SK-N-SH (cell line): ENCODE results near the gene FAM162B. TPM values are rescaled to one million over a fixed set of nuclear protein-coding genes. Genes with fewer than 3 reads are reported as not detected.
A peak's percentile ranks its signal among the peaks of the same experiment; 100 is the strongest.

Source experiments
- CTCF ChIA-PET: fragments of 300-600, 350-600 bp; formaldehyde crosslinking; extraction: SDS; loops from one replicate; lab custom pipeline; 2021; lab: Yijun Ruan, JAX
- POLR2A ChIA-PET: fragments of 350-600 bp; sonication (Branson Sonifier 250); formaldehyde crosslinking; extraction: SDS; loops from one replicate; lab custom pipeline; 2020; ENCODE audit warnings: antibody characterized with exemption, inconsistent platforms; lab: Yijun Ruan, JAX
- DNase-seq: peaks from one replicate; pipeline ENCODE4 v3.0.0; 2012
- H2AFZ ChIP-seq: fragments of 200-600 bp; sonication (generic); 2 replicates; pipeline ENCODE4 v1.8.1; 2016; ENCODE audit warnings: antibody characterized with exemption, mild to moderate bottlenecking, low read depth
- H3F3A ChIP-seq: fragments of 200-600 bp; sonication (generic); replicated peaks from 2 replicates; pipeline ENCODE3; 2016; ENCODE audit warnings: antibody characterized with exemption, mild to moderate bottlenecking; ENCODE audit not compliant: insufficient read depth
- H3K27ac ChIP-seq, 2 experiments: fragments of 200-500 bp in 1 of 2; fragments of 200-600 bp in 1 of 2; sonication (Bioruptor generic) in 1 of 2; sonication (generic), shearing (Covaris generic) in 1 of 2; 2 replicates each; pipeline versions ENCODE4 v1.5.1 to v1.6.1; 2014 to 2016; ENCODE audit warnings: low read depth in 2 of 2, inconsistent platforms in 1 of 2, low read length in 1 of 2, mild to moderate bottlenecking in 1 of 2, mixed read lengths in 1 of 2
- H3K27me3 ChIP-seq: fragments of 200-600 bp; sonication (generic), shearing (Covaris generic); 2 replicates; pipeline ENCODE4 v1.6.1; 2016; ENCODE audit warnings: mixed run types; ENCODE audit not compliant: insufficient read depth
- H3K36me3 ChIP-seq, 2 experiments: fragments of 200-500 bp in 1 of 2; fragments of 200-600 bp in 1 of 2; sonication (Bioruptor generic) in 1 of 2; sonication (generic) in 1 of 2; replicated peaks in 1 of 2; 2 replicates each; pipeline versions ENCODE3 to v1.5.1; 2014 to 2016; ENCODE audit warnings: low read length in 1 of 2, mild to moderate bottlenecking in 1 of 2; ENCODE audit not compliant: insufficient read depth in 2 of 2, control insufficient read depth in 1 of 2
- H3K4me1 ChIP-seq, 2 experiments: fragments of 200-500 bp in 1 of 2; fragments of 200-600 bp in 1 of 2; sonication (Bioruptor generic) in 1 of 2; sonication (generic), shearing (Covaris generic) in 1 of 2; 2 replicates each; pipeline versions ENCODE4 v1.5.1 to v1.6.1; 2014 to 2016; ENCODE audit warnings: low read depth in 1 of 2, low read length in 1 of 2, mixed run types in 1 of 2; ENCODE audit not compliant: insufficient read depth in 2 of 2, control insufficient read depth in 1 of 2
- H3K4me2 ChIP-seq: fragments of 200-600 bp; sonication (generic), shearing (Covaris generic); 2 replicates; pipeline ENCODE4 v1.6.1; 2017; ENCODE audit warnings: mixed run types
- H3K4me3 ChIP-seq, 2 experiments: fragments of 200-500 bp in 1 of 2; fragments of 200-600 bp in 1 of 2; sonication (Bioruptor generic) in 1 of 2; sonication (generic), shearing (Covaris generic) in 1 of 2; 2 replicates each; pipeline versions ENCODE4 v1.5.1 to v1.8.1; 2014 to 2016; ENCODE audit warnings: low read depth in 2 of 2, inconsistent platforms in 1 of 2, low read length in 1 of 2, mild to moderate bottlenecking in 1 of 2, mixed read lengths in 1 of 2, moderate library complexity in 1 of 2
- H3K79me2 ChIP-seq: fragments of 200-600 bp; sonication (generic); 2 replicates; pipeline ENCODE4 v1.8.1; 2017; ENCODE audit warnings: mild to moderate bottlenecking; ENCODE audit not compliant: insufficient read depth
- H3K9ac ChIP-seq: fragments of 200-600 bp; sonication (generic); 2 replicates; pipeline ENCODE4 v1.6.1; 2017; ENCODE audit warnings: mixed run types
- H3K9me2 ChIP-seq: fragments of 200-600 bp; sonication (generic); 2 replicates; pipeline ENCODE4 v1.6.1; 2017; ENCODE audit warnings: mixed run types
- H3K9me3 ChIP-seq: fragments of 200-600 bp; sonication (generic); 2 replicates; pipeline ENCODE4 v1.6.1; 2017; ENCODE audit warnings: mixed run types, mild to moderate bottlenecking, moderate library complexity
- H4K20me1 ChIP-seq: fragments of 200-600 bp; sonication (generic); 2 replicates; pipeline ENCODE4 v1.6.1; 2017; ENCODE audit warnings: mild to moderate bottlenecking, mixed run types; ENCODE audit not compliant: insufficient read depth
- CHD2 ChIP-seq: fragments of 150-350 bp; IDR thresholded peaks from 2 replicates; pipeline ENCODE4 v1.6.1; 2018; ENCODE audit warnings: low read length; ENCODE audit not compliant: partially characterized antibody
- CTCF ChIP-seq: fragments of 200-600 bp; sonication (generic); IDR thresholded peaks from 2 replicates; pipeline ENCODE4 v1.6.1; 2017; ENCODE audit warnings: antibody characterized with exemption, mild to moderate bottlenecking, moderate library complexity
- ELF1 ChIP-seq: IDR thresholded peaks from 2 replicates; pipeline ENCODE4 v1.4.0; 2012
- EP300 ChIP-seq, 2 experiments: IDR thresholded peaks; 2 replicates each; pipeline versions ENCODE4 v1.4.0 to v1.6.1; 2012; ENCODE audit warnings: borderline replicate concordance in 1 of 2, low read depth in 1 of 2, low read length in 1 of 2
- EZH2phosphoT487 ChIP-seq: fragments of 200-600 bp; sonication (generic); IDR thresholded peaks from 2 replicates; pipeline ENCODE4 v1.6.1; 2017; ENCODE audit warnings: low read depth, mixed run types, mild to moderate bottlenecking, antibody characterized with exemption, moderate library complexity, borderline replicate concordance
- GATA2 ChIP-seq: sonication (generic); formaldehyde crosslinking; IDR thresholded peaks from 2 replicates; pipeline ENCODE4 v1.5.0; 2020; ENCODE audit warnings: mild to moderate bottlenecking, missing genetic modification reagents
- JUND ChIP-seq: IDR thresholded peaks from 2 replicates; pipeline ENCODE4 v1.4.0; 2012
- MEF2A ChIP-seq: IDR thresholded peaks from 2 replicates; pipeline ENCODE4 v1.4.0; 2012; ENCODE audit warnings: low read depth, borderline replicate concordance
- MXI1 ChIP-seq: IDR thresholded peaks from 2 replicates; pipeline ENCODE4 v1.6.1; 2012; ENCODE audit warnings: mild to moderate bottlenecking, low read depth, low read length, improper control_type of control experiment
- NRF1 ChIP-seq: IDR thresholded peaks from 2 replicates; pipeline ENCODE4 v1.6.1; 2012; ENCODE audit warnings: low read depth, mild to moderate bottlenecking, low read length
- RAD21 ChIP-seq: IDR thresholded peaks from 2 replicates; pipeline ENCODE4 v1.6.1; 2012; ENCODE audit warnings: mild to moderate bottlenecking, low read length
- RCOR1 ChIP-seq: fragments of 150-350 bp; IDR thresholded peaks from 2 replicates; pipeline ENCODE4 v1.6.1; 2017; ENCODE audit warnings: antibody characterized with exemption, low read length
- RXRA ChIP-seq: IDR thresholded peaks from 2 replicates; pipeline ENCODE4 v1.4.0; 2012; ENCODE audit warnings: low read depth, mild to moderate bottlenecking, borderline replicate concordance
- SMC3 ChIP-seq: IDR thresholded peaks from 2 replicates; pipeline ENCODE4 v1.6.1; 2012; ENCODE audit warnings: low read depth, low read length, improper control_type of control experiment
- TAF1 ChIP-seq: IDR thresholded peaks from 2 replicates; pipeline ENCODE4 v1.6.1; 2012; ENCODE audit warnings: low read depth, mild to moderate bottlenecking, low read length, moderate library complexity, borderline replicate concordance
- TCF12 ChIP-seq: IDR thresholded peaks from 2 replicates; pipeline ENCODE4 v1.4.0; 2012
- TEAD4 ChIP-seq: IDR thresholded peaks from 2 replicates; pipeline ENCODE4 v1.4.0; 2012; ENCODE audit warnings: mild to moderate bottlenecking, borderline replicate concordance; ENCODE audit not compliant: insufficient read depth
- USF2 ChIP-seq: fragments of 150-350 bp; IDR thresholded peaks from 2 replicates; pipeline ENCODE4 v1.6.1; 2017; ENCODE audit warnings: antibody characterized with exemption, low read length, low read depth, borderline replicate concordance
- WGBS: methylation state at CpG from one replicate; pipeline ENCODE4 v1.1.6; 2017; ENCODE audit warnings: low lambda C conversion rate; 5-methylcytosine and 5-hydroxymethylcytosine counted together
- polyA plus RNA-seq, 3 experiments: library from polyadenylated mRNA; depleted of rRNA; stranded (reverse); fragments of >200 nt; gene quantifications; 2 replicates each; pipeline ENCODE4 v1.2.3, GENCODE V29; 2012
- TF ChIP-seq, protein P1 (sequence below): IDR thresholded peaks from 2 replicates; pipeline ENCODE4 v1.6.1; 2012; ENCODE audit warnings: mild to moderate bottlenecking, low read depth, low read length, moderate library complexity

FAM162B gene
- polyA plus RNA-seq, 1 of the 3 experiments (the other 2 are of a cell fraction) = not detected

DNA sequence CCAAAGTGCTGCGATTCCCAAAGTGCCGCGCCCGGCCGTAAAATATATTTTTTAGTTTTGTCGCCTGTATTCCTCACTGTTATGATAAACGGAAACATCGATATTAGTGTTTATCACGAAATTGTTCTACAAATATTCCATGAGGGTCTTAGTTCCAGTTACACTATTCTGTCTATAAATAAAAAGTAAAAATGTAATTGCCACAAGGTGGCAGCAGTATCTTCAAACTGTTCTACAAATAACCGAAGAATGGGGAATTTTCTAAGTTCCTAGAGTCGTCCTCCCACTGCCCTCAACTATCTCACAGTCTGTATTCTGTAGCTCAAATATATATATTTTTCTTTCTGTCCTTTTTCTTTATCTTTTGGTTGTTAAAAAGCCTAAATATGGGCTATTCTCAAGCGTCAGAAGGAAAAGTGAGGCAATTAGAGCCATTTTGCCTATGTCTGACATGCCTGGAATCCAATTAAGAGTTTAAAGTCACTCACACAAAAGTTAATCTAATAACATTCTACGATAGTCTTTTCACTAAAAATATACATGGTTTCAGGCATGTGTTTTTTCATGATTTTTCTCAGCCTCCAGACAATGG, 14.2 kb upstream of the FAM162B start:
- ChIA-PET CTCF (interaction anchor here (0.5 to 2.3 kb wide), 13 partner anchors 10 to 1935 kb away, joined by 3 to 9 read pairs (median 4); partner anchors contain the start of gene FAM162B), POLR2A (no interaction called here)
- H3K9me2 ChIP-seq = no peaks in the 10 kb centered on the region
- H3F3A ChIP-seq = no peaks in the 10 kb centered on the region
- no peak overlapping the region for H3K9ac ChIP-seq
- H3K79me2 ChIP-seq = no peaks in the 10 kb centered on the region
- peak; percentile 32 for DNase-seq
- peak; percentile 53 for TF ChIP-seq RAD21
- no peak for TF ChIP-seq RXRA
- TF ChIP-seq TEAD4 = no peak
- TF ChIP-seq RCOR1 = no peak
- no peak for TF ChIP-seq MEF2A
- TF ChIP-seq CTCF = peak; percentile 70
- peak; percentile 35 for TF ChIP-seq SMC3
- TF ChIP-seq, all 33 proteins: peak for 3
- H4K20me1 ChIP-seq = no peaks in the 10 kb centered on the region
- H3K9me3 ChIP-seq = no peaks in the 10 kb centered on the region
- no peaks in the 10 kb centered on the region; a peak in 1 of 4 replicates for H3K4me1 ChIP-seq
- no peaks in the 10 kb centered on the region for H3K27me3 ChIP-seq
- H2AFZ ChIP-seq = peak overlapping the region; percentile 71; the same call in 1 of the 2 replicates
- H3K36me3 ChIP-seq = no peaks in the 10 kb centered on the region
- 25% methylated on average over 13 of the region's 13 CpGs for WGBS
- peak overlapping the region; percentile 15 to 19; a peak in 2 of 4 replicates for H3K4me3 ChIP-seq
- H3K27ac ChIP-seq = no peak overlapping the region; a peak in 1 of 4 replicates
- H3K4me2 ChIP-seq = peak overlapping the region; percentile 33; the same call in 1 of the 2 replicates

GRCh38 chr6:116773886-116774285, 8.4 kb upstream of the FAM162B start:
- DNase-seq = no peak
- no peaks in the 10 kb centered on the region for H4K20me1 ChIP-seq
- H3K36me3 ChIP-seq = no peaks in the 10 kb centered on the region
- no peaks in the 10 kb centered on the region for H3K27me3 ChIP-seq
- POLR2A ChIA-PET = no interaction called here
- no peak overlapping the region for H3K9ac ChIP-seq
- H3F3A ChIP-seq = no peaks in the 10 kb centered on the region
- H2AFZ ChIP-seq = no peak overlapping the region
- H3K9me3 ChIP-seq = no peaks in the 10 kb centered on the region
- H3K4me3 ChIP-seq = no peak overlapping the region
- CTCF ChIA-PET = no interaction called here
- no peak overlapping the region for H3K27ac ChIP-seq
- 4% methylated on average over 1 of the region's 1 CpG for WGBS
- H3K79me2 ChIP-seq = no peaks in the 10 kb centered on the region
- no peaks in the 10 kb centered on the region; a peak in 1 of 4 replicates for H3K4me1 ChIP-seq
- H3K9me2 ChIP-seq = no peaks in the 10 kb centered on the region
- no peak overlapping the region for H3K4me2 ChIP-seq
- TF ChIP-seq CTCF = no peak
- TF ChIP-seq TEAD4 = no peak
- TF ChIP-seq NRF1 = no peak
- TF ChIP-seq MEF2A = no peak
- no peak for TF ChIP-seq CHD2
- TF ChIP-seq TCF12 = no peak
- no peak for TF ChIP-seq EZH2phosphoT487
- TF ChIP-seq MXI1 = no peak
- no peak for TF ChIP-seq USF2
- TF ChIP-seq TAF1 = no peak
- no peak for TF ChIP-seq SMC3
- TF ChIP-seq JUND = no peak
- no peak for TF ChIP-seq GATA2 (CRISPR knock-in tag)
- TF ChIP-seq ELF1 = no peak
- no peak for TF ChIP-seq EP300 (IDR thresholded peaks at IDR 0.05; ENCODE audit: borderline replicate concordance in 1 of 2, low read depth in 1 of 2, low read length in 1 of 2)
- TF ChIP-seq, protein P1, sequence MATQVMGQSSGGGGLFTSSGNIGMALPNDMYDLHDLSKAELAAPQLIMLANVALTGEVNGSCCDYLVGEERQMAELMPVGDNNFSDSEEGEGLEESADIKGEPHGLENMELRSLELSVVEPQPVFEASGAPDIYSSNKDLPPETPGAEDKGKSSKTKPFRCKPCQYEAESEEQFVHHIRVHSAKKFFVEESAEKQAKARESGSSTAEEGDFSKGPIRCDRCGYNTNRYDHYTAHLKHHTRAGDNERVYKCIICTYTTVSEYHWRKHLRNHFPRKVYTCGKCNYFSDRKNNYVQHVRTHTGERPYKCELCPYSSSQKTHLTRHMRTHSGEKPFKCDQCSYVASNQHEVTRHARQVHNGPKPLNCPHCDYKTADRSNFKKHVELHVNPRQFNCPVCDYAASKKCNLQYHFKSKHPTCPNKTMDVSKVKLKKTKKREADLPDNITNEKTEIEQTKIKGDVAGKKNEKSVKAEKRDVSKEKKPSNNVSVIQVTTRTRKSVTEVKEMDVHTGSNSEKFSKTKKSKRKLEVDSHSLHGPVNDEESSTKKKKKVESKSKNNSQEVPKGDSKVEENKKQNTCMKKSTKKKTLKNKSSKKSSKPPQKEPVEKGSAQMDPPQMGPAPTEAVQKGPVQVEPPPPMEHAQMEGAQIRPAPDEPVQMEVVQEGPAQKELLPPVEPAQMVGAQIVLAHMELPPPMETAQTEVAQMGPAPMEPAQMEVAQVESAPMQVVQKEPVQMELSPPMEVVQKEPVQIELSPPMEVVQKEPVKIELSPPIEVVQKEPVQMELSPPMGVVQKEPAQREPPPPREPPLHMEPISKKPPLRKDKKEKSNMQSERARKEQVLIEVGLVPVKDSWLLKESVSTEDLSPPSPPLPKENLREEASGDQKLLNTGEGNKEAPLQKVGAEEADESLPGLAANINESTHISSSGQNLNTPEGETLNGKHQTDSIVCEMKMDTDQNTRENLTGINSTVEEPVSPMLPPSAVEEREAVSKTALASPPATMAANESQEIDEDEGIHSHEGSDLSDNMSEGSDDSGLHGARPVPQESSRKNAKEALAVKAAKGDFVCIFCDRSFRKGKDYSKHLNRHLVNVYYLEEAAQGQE = no peak
